M059J (cell line): ENCODE data around the gene CYTH3. TPM values are rescaled to one million over a fixed set of nuclear protein-coding genes. Genes with fewer than 3 reads are reported as not detected.
"Not testable (repeated sequence)": the region's sequence is repeated elsewhere in the genome, so short reads cannot be mapped to it uniquely, and the experiment has no call there.

ENCODE experiments used
- DNase-seq: peaks from one replicate; pipeline ENCODE4 v3.0.0-alpha.2; 2012; ENCODE audit warnings: low read depth
- total RNA-seq: library from RNA; depleted of rRNA; stranded (reverse); fragments of >200 nt; shearing (Covaris generic); gene quantifications from 2 replicates; pipeline ENCODE4 v1.2.3, GENCODE V29; 2014; rRNA removed

CYTH3 gene
- total RNA-seq, 1 experiment from 2014 or later: 29.6 TPM

DNA sequence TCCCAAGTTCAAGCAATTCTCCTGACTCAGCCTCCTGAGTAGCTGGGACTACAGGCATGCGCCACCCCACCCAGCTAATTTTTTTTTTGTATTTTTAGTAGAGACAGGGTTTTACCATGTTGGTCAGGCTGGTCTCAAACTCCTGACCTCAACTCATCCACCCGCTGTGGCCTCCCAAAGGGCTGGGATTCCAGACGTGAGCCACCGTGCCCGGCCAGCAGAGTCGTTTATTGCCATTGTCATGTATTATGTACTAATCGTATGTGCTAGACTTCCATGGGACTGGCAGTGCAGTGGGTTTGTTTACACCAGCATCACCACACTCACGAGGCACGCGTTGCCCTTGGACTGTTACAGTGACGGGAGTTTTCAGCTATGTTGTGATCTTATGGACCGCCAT is 120.9 kb downstream of the CYTH3 start:
- DNase-seq: not testable (repeated sequence)

GRCh38 chr7:6149996-6150395 is 122.4 kb downstream of the CYTH3 start:
- no peak for DNase-seq

- no peak for DNase-seq
Observed at GRCh38 chr7:6148724-6149360, 123.6 kb downstream of the CYTH3 start.

- no peak for DNase-seq
Observed at GRCh38 chr7:6147627-6148026, 124.8 kb downstream of the CYTH3 start.

GRCh38 chr7:6146666-6147065 is 125.8 kb downstream of the CYTH3 start:
- no peak for DNase-seq

DNA sequence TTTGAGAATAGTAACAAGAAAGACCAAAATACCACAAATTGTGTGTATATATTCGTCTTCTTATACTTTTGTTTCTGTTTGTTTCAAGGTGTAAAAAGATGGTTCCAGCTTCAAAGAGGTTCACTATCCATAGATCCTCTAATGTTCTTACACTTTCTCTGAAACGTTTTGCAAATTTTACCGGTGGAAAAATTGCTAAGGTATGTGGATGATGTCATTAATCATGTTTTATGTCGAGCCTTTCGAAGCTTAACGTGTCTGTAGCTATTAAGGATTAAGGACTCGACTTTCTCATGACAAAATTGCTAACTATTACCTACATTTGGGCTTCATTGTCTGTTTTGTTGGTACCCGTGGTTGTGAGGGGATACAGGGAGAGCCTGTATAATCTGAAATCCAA is 128.4 kb downstream of the CYTH3 start:
- DNase-seq: no peak

GRCh38 chr7:6142871-6143380 is 129.5 kb downstream of the CYTH3 start:
- no peak for DNase-seq

- DNase-seq: no peak
Observed at GRCh38 chr7:6139189-6139996, 133.0 kb downstream of the CYTH3 start.

DNA sequence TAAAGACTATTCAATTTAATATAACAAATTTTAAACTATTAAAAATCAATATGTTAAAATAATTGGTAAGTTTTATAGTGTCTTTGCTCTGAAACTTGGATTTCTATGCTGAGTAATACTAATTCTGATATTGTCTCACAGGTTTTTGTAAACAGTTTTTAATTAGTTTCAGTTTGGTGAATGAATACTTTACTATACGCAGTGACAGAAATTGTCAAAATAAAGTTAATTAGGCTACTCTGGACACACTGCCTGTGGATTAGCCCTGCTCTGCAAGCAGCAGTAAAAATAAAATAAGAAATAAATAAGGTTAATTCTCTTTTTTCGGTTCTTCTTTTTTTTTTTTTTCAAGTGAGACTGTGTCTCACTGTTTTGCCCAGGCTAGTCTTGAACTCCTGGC is 135.9 kb downstream of the CYTH3 start:
- DNase-seq: no peak

- DNase-seq: no peak
Observed at GRCh38 chr7:6133249-6133648, 139.2 kb downstream of the CYTH3 start.

DNA sequence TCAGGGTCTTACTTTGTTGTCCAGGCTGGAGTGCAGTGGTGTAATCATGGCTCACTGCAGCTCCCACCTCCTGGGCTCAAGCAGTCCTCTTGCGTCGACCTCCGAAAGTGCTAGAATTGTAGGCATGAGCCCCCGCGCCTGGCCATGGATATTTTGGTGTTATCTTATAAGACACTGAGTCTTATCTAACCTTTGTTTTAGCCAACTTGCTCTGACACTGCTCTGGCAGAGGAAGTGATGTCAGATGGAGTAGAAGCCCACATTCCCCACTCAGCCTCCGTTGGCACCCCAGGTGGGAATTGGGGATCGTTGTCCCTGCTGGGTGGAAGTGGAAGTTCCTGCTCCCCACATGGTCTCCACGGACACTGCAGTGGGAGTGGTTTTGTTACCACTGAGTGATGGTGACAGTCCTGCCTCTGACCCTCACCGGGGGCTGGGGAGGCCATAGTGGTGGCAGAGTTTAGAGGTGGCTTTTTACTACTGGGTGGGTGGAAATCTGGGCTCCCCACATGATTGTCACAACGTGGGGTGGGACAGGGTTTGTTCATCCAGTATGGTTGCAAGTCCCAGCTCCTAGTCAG is 142.3 kb downstream of the CYTH3 start:
- no peak for DNase-seq

DNA sequence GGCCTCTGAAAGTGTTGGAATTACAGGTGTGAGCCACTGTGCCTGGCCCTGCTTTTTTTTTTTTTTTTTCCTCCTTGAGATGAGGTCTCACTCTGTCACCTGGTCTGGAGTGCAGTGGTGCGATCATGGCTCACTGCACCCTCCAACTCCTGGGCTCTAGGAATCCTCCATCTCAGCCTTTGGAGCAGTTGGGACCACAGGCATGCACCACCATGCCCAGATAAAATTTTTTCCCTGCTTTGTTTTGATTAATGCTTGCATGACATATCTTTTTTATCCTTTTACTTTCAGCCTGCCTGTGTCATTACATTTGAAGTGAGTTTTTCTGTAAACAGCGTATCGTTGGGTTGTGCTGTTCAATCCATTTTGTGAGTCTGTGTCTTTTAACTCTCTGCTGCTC is 144.2 kb downstream of the CYTH3 start:
- no peak for DNase-seq

DNA sequence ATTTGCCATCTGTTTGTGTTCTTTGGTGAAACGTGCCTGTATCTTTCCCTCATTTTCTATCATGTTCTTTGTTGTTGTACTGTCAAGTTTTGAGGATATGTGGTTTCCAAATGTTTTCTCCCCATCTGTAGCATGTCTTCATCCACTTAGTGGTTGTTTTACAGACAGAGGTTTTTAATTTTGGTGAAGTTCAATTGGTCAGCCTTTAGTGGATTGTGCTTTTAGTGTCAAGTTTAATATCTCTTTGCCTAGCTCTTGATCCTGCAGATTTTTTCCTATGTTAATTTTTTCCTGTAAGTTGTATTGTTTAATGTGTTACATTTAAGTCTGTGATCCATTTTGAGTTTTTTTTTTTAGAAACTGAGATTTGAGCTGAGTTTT is 145.3 kb downstream of the CYTH3 start:
- DNase-seq: no peak

- DNase-seq: no peak
Observed at GRCh38 chr7:6123843-6124242, 148.6 kb downstream of the CYTH3 start.

- DNase-seq: peak; percentile 56
Observed at GRCh38 chr7:6121141-6121540, 151.3 kb downstream of the CYTH3 start.

DNA sequence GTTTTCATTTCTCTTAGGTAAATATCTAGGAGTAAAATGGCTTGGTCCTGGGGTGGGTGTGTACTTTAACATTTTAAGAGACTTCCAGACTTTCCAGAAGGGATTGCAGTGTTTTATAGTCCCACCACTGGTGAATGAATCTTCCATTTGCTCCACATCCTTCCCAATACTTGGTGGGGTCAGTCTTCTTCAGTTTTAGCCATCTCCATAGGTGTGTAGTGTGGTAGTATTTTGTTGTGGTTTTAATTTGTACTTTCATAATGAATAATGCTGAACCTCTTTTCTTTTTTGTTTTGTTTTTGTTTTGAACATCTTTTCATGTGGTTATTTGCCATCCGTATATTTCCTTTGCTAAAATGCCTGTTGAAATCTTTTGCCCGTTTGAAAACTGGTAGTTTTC is 154.9 kb downstream of the CYTH3 start:
- no peak for DNase-seq

- DNase-seq: no peak
Observed at GRCh38 chr7:6116211-6116610, 156.2 kb downstream of the CYTH3 start.

Other genes with a start within 250 kb of the CYTH3 start
- gene ANKRD61, start 241.2 kb downstream of the CYTH3 start, total RNA-seq: 1.2 TPM in 1 of 2 replicates, not detected in the other
- gene EIF2AK1, start 213.4 kb downstream of the CYTH3 start, total RNA-seq: 189 and 198 TPM in 2 replicates
- gene USP42, start 167.7 kb downstream of the CYTH3 start, total RNA-seq: 6.6 and 9.7 TPM in 2 replicates
- 21.1 and 32.6 TPM in 2 replicates for gene FAM220A, start 76.3 kb upstream of the CYTH3 start, total RNA-seq
- 122 and 146 TPM in 2 replicates for gene RAC1, start 101.9 kb upstream of the CYTH3 start, total RNA-seq
- 37.6 and 44.6 TPM in 2 replicates for gene DAGLB, start 175.3 kb upstream of the CYTH3 start, total RNA-seq
- 428 and 571 TPM in 2 replicates for gene KDELR2, start 211.5 kb upstream of the CYTH3 start, total RNA-seq